Panc1 (cell line): ENCODE measurements around the gene SLC6A19. TPM values are rescaled to one million over a fixed set of nuclear protein-coding genes. Genes with fewer than 3 reads are reported as not detected.

Experiments
- ATAC-seq: fragments of 200-7000 bp; cut with Tn5 transposase; 2 replicates; pipeline ENCODE4 v1.9.1; 2020; ENCODE audit warnings: mild to moderate bottlenecking, moderate library complexity
- BruUV-seq: library from RNA; stranded (reverse); fragments of 400-500 nt; replicated peaks from 2 replicates; lab custom pipeline; 2021; lab: Mats Ljungman, UMichigan
- CTCF ChIA-PET: fragments of 300-600 bp; sonication (Branson Sonifier 250); formaldehyde crosslinking; loops from one replicate; lab custom pipeline; 2022; ENCODE audit warnings: antibody characterized with exemption; lab: Charles Lee
- POLR2A ChIA-PET: fragments of 300-600 bp; sonication (Branson Sonifier 250); formaldehyde crosslinking; loops from one replicate; lab custom pipeline; 2022; ENCODE audit warnings: antibody characterized with exemption; lab: Charles Lee
- DNase-seq: peaks from one replicate; pipeline ENCODE4 v3.0.0-alpha.2; 2010; ENCODE audit warnings: low read depth, low spot score
- H3K27ac ChIP-seq: 2 replicates; pipeline ENCODE4 v1.5.1; 2011; ENCODE audit warnings: mild to moderate bottlenecking, low read length, inconsistent platforms
- H3K27me3 ChIP-seq: fragments of 200-500 bp; sonication (Bioruptor generic); 2 replicates; pipeline ENCODE4 v1.6.0; 2014; ENCODE audit warnings: low read length, inconsistent platforms; ENCODE audit not compliant: control insufficient read depth, insufficient read depth
- H3K36me3 ChIP-seq: fragments of 200-500 bp; sonication (Bioruptor generic); 2 replicates; pipeline ENCODE4 v1.5.1; 2014; ENCODE audit warnings: inconsistent platforms, mild to moderate bottlenecking, low read length, moderate library complexity; ENCODE audit not compliant: control insufficient read depth, insufficient read depth
- H3K4me1 ChIP-seq: 2 replicates; pipeline ENCODE4 v1.5.1; 2011; ENCODE audit warnings: inconsistent platforms, mild to moderate bottlenecking, low read length, moderate library complexity; ENCODE audit not compliant: control insufficient read depth, insufficient read depth
- H3K4me3 ChIP-seq, 2 experiments: 2 replicates each; pipeline ENCODE4 v1.5.1; 2011 to 2012; ENCODE audit warnings: low read depth in 2 of 2, low read length in 2 of 2, mild to moderate bottlenecking in 2 of 2, inconsistent platforms in 1 of 2, moderate library complexity in 1 of 2
- H3K9me3 ChIP-seq: fragments of 200-500 bp; sonication (Bioruptor generic); 2 replicates; pipeline ENCODE4 v1.5.1; 2014; ENCODE audit warnings: low read depth, mild to moderate bottlenecking, inconsistent platforms, low read length, moderate library complexity; ENCODE audit not compliant: control insufficient read depth, insufficient read depth
- POLR2AphosphoS5 ChIP-seq: IDR thresholded peaks from 2 replicates; pipeline ENCODE4 v1.6.1; 2012; ENCODE audit warnings: mild to moderate bottlenecking, low read depth, low read length, moderate library complexity
- REST ChIP-seq, 2 experiments: IDR thresholded peaks; 2 replicates each; pipeline ENCODE4 v1.6.1; 2011 to 2012; ENCODE audit warnings: low read depth in 2 of 2, control low read depth in 1 of 2, low read length in 1 of 2, mild to moderate bottlenecking in 1 of 2, moderate library complexity in 1 of 2; ENCODE audit not compliant: insufficient read depth in 1 of 2
- SIN3A ChIP-seq: IDR thresholded peaks from 2 replicates; pipeline ENCODE4 v1.6.1; 2012; ENCODE audit warnings: low read depth, mild to moderate bottlenecking, low read length, moderate library complexity, borderline replicate concordance; ENCODE audit not compliant: insufficient read depth
- TCF7L2 ChIP-seq: IDR thresholded peaks from 2 replicates; pipeline ENCODE4 v1.6.1; 2011; ENCODE audit warnings: mild to moderate bottlenecking, low read depth, low read length, inconsistent platforms
- in situ Hi-C: cut with HindIII; loops from 2 replicates; pipeline ENCODE4 v1.10.0; 2016; ENCODE audit warnings: low sequenced_read_pairs, low pct_unique_long_range_greater_than_20kb
- intact Hi-C: fragments of 100-400 bp; cut with micrococcal nuclease; formaldehyde crosslinking; loops from one replicate; pipeline ENCODE4 v1.10.0; 2022; ENCODE audit not compliant: unreplicated experiment
- total RNA-seq: library from RNA; stranded (reverse); gene quantifications from one replicate; pipeline ENCODE4 v1.2.1, GENCODE V29; 2021; ENCODE audit not compliant: unreplicated experiment
- TF ChIP-seq, protein P1 (sequence below): fragments of 450-650 bp; IDR thresholded peaks from 2 replicates; pipeline ENCODE4 v1.5.1; 2017; ENCODE audit warnings: mild to moderate bottlenecking

The SLC6A19 gene
- total RNA-seq, 1 experiment from 2014 or later: 0.23 TPM

DNA sequence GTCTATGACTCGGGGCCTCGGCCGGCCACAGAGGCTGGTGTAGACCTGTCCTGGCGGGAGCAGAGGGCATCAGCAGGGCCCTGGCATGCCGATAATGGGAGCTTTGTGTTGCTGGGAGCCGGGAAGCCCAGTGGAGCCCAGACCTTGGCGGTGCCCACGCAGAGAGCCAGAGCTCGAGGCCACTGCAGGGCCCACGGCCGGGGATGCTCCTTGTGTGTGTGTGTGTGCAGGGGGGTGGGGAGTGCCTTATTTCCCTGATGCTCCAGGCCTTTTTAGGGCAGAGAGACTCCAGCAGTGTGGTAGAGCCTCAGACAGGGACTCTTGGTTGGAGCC is 18.3 kb downstream of the SLC6A19 start:
- H3K4me3 ChIP-seq: no peak overlapping the region
- no peaks in the 10 kb centered on the region for H3K36me3 ChIP-seq
- in situ Hi-C loops (no loop called here), intact Hi-C loops (no loop called here)
- H3K9me3 ChIP-seq: no peaks in the 10 kb centered on the region
- H3K4me1 ChIP-seq: no peaks in the 10 kb centered on the region
- ATAC-seq (no peak), DNase-seq (no peak)
- ChIA-PET POLR2A (no interaction called here), CTCF (no interaction called here)
- H3K27me3 ChIP-seq: no peaks in the 10 kb centered on the region
- TF ChIP-seq, protein P1, sequence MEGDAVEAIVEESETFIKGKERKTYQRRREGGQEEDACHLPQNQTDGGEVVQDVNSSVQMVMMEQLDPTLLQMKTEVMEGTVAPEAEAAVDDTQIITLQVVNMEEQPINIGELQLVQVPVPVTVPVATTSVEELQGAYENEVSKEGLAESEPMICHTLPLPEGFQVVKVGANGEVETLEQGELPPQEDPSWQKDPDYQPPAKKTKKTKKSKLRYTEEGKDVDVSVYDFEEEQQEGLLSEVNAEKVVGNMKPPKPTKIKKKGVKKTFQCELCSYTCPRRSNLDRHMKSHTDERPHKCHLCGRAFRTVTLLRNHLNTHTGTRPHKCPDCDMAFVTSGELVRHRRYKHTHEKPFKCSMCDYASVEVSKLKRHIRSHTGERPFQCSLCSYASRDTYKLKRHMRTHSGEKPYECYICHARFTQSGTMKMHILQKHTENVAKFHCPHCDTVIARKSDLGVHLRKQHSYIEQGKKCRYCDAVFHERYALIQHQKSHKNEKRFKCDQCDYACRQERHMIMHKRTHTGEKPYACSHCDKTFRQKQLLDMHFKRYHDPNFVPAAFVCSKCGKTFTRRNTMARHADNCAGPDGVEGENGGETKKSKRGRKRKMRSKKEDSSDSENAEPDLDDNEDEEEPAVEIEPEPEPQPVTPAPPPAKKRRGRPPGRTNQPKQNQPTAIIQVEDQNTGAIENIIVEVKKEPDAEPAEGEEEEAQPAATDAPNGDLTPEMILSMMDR: no peak
- TF ChIP-seq TCF7L2: no peak
- no peak for TF ChIP-seq REST (IDR thresholded peaks at IDR 0.05; ENCODE audit: insufficient read depth in 1 of 2, low read depth in 2 of 2, low read length in 1 of 2)
- no peak for TF ChIP-seq POLR2AphosphoS5
- no peak for TF ChIP-seq SIN3A
- no TSS peak for BruUV-seq
- H3K27ac ChIP-seq: no peak overlapping the region

- no peak for ATAC-seq
- in situ Hi-C loops (no loop called here), intact Hi-C loops (no loop called here)
- TF ChIP-seq TCF7L2: no peak
- TF ChIP-seq, protein P1: no peak
- no peak for TF ChIP-seq POLR2AphosphoS5
- TF ChIP-seq SIN3A: no peak
- TF ChIP-seq REST (IDR thresholded peaks at IDR 0.05; ENCODE audit: insufficient read depth in 1 of 2, low read depth in 2 of 2, low read length in 1 of 2): no peak
- H3K27ac ChIP-seq: no peak overlapping the region
- no peaks in the 10 kb centered on the region for H3K4me1 ChIP-seq
- no peak for DNase-seq
- H3K36me3 ChIP-seq: no peaks in the 10 kb centered on the region
- no peaks in the 10 kb centered on the region for H3K27me3 ChIP-seq
- no peak overlapping the region for H3K4me3 ChIP-seq
- no peaks in the 10 kb centered on the region for H3K9me3 ChIP-seq
- no TSS peak for BruUV-seq
- ChIA-PET CTCF (no interaction called here), POLR2A (no interaction called here)
These were observed 19.0 kb downstream of the SLC6A19 start for GRCh38 chr5:1220351-1220750.
